Tibial nerve (tissue), 4 donors: Measurements from ENCODE around the gene DUS1L. TPM values are rescaled to one million over a fixed set of nuclear protein-coding genes. Genes with fewer than 3 reads are reported as not detected.

Experiments used
- DNase-seq, 2 donors: peaks; one replicate each; pipeline ENCODE4 v3.0.0-alpha.2; 2019; ENCODE audit warnings: low spot score in 2 of 2
- H3K27ac ChIP-seq, 4 donors: fragments of 200-600 bp; sonication (generic) in 3 of 4; one replicate each; pipeline ENCODE4 v1.5.1; 2017 to 2019; ENCODE audit warnings: mild to moderate bottlenecking in 1 of 4
- H3K27me3 ChIP-seq, 2 donors: fragments of 200-600 bp; sonication (generic) in 1 of 2; one replicate each; pipeline versions ENCODE4 v1.5.1 to v1.6.0; 2017 to 2019
- H3K36me3 ChIP-seq, 3 donors: fragments of 200-600 bp; sonication (generic); one replicate each; pipeline ENCODE4 v1.5.1; 2018 to 2019
- H3K4me1 ChIP-seq, 4 donors: fragments of 200-600 bp; sonication (generic) in 3 of 4; one replicate each; pipeline ENCODE4 v1.5.1; 2017 to 2019
- H3K4me3 ChIP-seq, 4 donors: fragments of 200-600 bp; sonication (generic) in 3 of 4; one replicate each; pipeline ENCODE4 v1.5.1; 2017 to 2019; ENCODE audit warnings: mild to moderate bottlenecking in 1 of 4, moderate library complexity in 1 of 4
- H3K9me3 ChIP-seq, 4 donors: fragments of 200-600 bp; sonication (generic) in 3 of 4; one replicate each; pipeline ENCODE4 v1.5.1; 2017 to 2019
- EP300 ChIP-seq, 2 donors: sonication (generic); formaldehyde crosslinking; IDR thresholded peaks; one replicate each; pipeline ENCODE4 v1.6.1; 2017; ENCODE audit warnings: antibody characterized with exemption in 2 of 2, mild to moderate bottlenecking in 1 of 2
- POLR2A ChIP-seq, 2 donors: fragments of 450-650 bp; IDR thresholded peaks; one replicate each; pipeline ENCODE4 v1.6.1; 2017; ENCODE audit warnings: antibody characterized with exemption in 2 of 2, mild to moderate bottlenecking in 2 of 2, moderate library complexity in 2 of 2
- WGBS, 2 donors: methylation state at CpG; one replicate each; pipeline ENCODE4 v1.1.5; 2018; 5-methylcytosine and 5-hydroxymethylcytosine counted together
- total RNA-seq, 4 donors: library from RNA; depleted of rRNA; stranded (reverse); fragments of >200 nt; gene quantifications; one replicate each; pipeline ENCODE4 v1.1.0, GENCODE V29; 2016
- TF ChIP-seq, protein P1 (sequence below), 5 experiments: fragments of 200-600 bp in 3 of 5; fragments of 450-650 bp in 2 of 5; sonication (generic) in 3 of 5; IDR thresholded peaks; one replicate each; pipeline ENCODE4 v1.5.1; 2016 to 2019; ENCODE audit warnings: antibody characterized with exemption in 5 of 5, mild to moderate bottlenecking in 3 of 5, moderate library complexity in 2 of 5

The DUS1L gene
- total RNA-seq, 4 donors from 2014 or later: 85.2 to 179 (median 106) TPM

DNA sequence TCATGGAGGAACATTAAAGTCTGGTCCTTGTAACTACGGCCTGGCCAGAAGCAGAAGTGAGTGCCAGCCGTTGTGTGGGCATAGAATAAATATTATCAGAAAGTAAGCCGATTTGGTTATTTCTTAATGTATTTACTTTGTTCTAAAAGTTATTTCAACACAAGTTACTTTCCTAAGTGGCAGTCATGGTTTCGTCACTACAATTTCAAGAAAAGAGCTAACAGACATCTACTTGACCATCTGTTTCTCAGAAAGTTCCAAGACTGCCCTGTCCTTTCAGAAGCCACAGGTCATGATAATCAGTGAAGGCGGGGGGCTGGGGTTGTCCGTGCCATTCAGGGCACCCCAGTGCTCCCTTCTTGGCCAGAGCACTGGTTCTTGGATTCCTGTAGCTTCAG, 47.3 kb upstream of the DUS1L start:
- WGBS, 2 donors: 81 to 93% methylated on average over 6 of the region's 6 CpGs
- Histone ChIP-seq H3K36me3 (peaks cover 0 to 38% (median 0%) of the 10 kb centered on the region in 3 donors), H3K27ac (peak overlapping the region in 1 of 4 donors; percentile 5), H3K4me3 (no peak overlapping the region), H3K9me3 (no peaks in the 10 kb centered on the region), H3K4me1 (peaks cover 0 to 6% (median under 1%) of the 10 kb centered on the region in 4 donors), H3K27me3 (no peaks in the 10 kb centered on the region)
- TF ChIP-seq, protein P1, sequence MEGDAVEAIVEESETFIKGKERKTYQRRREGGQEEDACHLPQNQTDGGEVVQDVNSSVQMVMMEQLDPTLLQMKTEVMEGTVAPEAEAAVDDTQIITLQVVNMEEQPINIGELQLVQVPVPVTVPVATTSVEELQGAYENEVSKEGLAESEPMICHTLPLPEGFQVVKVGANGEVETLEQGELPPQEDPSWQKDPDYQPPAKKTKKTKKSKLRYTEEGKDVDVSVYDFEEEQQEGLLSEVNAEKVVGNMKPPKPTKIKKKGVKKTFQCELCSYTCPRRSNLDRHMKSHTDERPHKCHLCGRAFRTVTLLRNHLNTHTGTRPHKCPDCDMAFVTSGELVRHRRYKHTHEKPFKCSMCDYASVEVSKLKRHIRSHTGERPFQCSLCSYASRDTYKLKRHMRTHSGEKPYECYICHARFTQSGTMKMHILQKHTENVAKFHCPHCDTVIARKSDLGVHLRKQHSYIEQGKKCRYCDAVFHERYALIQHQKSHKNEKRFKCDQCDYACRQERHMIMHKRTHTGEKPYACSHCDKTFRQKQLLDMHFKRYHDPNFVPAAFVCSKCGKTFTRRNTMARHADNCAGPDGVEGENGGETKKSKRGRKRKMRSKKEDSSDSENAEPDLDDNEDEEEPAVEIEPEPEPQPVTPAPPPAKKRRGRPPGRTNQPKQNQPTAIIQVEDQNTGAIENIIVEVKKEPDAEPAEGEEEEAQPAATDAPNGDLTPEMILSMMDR (IDR thresholded peaks at IDR 0.05): no peak
- TF ChIP-seq EP300 (IDR thresholded peaks at IDR 0.05): no peak
- no peak for TF ChIP-seq POLR2A (IDR thresholded peaks at IDR 0.05)
- DNase-seq: no peak

DNA sequence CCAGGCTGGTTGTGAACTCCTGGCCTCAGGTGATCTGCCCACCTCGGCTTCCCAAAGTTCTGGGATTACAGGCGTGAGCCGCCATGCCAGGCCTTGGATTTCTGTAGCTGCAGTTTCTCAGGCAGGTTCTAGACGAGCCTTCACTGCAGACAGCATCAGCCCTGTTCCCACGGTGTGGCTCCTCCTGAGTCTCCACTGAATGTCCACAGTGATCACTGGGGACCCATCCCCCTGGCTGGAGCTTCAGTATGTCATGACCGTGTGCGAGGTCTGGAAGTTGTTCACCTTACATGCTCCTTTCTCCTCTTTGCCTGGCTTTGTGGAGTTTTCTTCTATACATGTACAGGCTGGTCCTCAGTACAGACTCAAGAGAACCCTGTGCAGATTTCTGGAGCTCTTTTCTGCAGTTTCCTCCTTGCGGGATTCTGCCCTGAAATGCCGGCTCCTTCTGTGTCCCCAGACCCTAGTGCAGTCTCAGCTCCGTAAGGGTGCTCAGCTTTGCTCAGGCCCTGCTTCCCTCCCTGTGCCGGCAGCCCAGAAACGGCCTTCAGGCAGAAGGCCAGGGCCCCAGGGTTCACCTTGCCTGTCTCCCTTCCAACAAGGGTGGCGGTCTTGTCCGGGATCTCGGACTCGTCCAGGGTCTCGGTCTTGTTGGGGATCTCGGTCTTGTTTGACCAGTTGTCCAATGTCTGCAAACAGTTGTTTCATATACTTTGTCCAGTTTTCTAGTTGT, 46.7 kb upstream of the DUS1L start:
- no peaks in the 10 kb centered on the region for H3K27me3 ChIP-seq
- peaks cover 0 to 38% (median 0%) of the 10 kb centered on the region in 3 donors for H3K36me3 ChIP-seq
- H3K4me3 ChIP-seq: no peak overlapping the region
- no peak for DNase-seq
- H3K4me1 ChIP-seq: peaks cover 0 to 4% (median 0%) of the 10 kb centered on the region in 4 donors
- no peaks in the 10 kb centered on the region for H3K9me3 ChIP-seq
- WGBS, 2 donors: 90 to 93% methylated on average over 18 of the region's 18 CpGs
- no peak for TF ChIP-seq POLR2A (IDR thresholded peaks at IDR 0.05)
- H3K27ac ChIP-seq: no peak overlapping the region

- H3K36me3 ChIP-seq: peaks cover 0 to 38% (median 0%) of the 10 kb centered on the region in 3 donors
- H3K27ac ChIP-seq: no peak overlapping the region
- H3K27me3 ChIP-seq: no peaks in the 10 kb centered on the region
- H3K4me1 ChIP-seq: peaks cover 0 to 25% (median 19%) of the 10 kb centered on the region in 4 donors
- no peak for DNase-seq
- 70 to 84% methylated on average over 3 of the region's 3 CpGs for WGBS, 2 donors
- no peak for TF ChIP-seq EP300 (IDR thresholded peaks at IDR 0.05)
- TF ChIP-seq POLR2A (IDR thresholded peaks at IDR 0.05): no peak
- TF ChIP-seq, protein P1 (IDR thresholded peaks at IDR 0.05): no peak
- H3K4me3 ChIP-seq: no peak overlapping the region
- H3K9me3 ChIP-seq: no peaks in the 10 kb centered on the region
Observed at GRCh38 chr17:82110298-82110697, 44.7 kb upstream of the DUS1L start.

GRCh38 chr17:82108961-82109475, 43.4 kb upstream of the DUS1L start:
- no peak for TF ChIP-seq POLR2A (IDR thresholded peaks at IDR 0.05)
- TF ChIP-seq, protein P1 (IDR thresholded peaks at IDR 0.05): no peak
- no peak for TF ChIP-seq EP300 (IDR thresholded peaks at IDR 0.05)
- Histone ChIP-seq H3K4me3 (no peak overlapping the region), H3K27ac (no peak overlapping the region), H3K4me1 (peaks cover 0 to 37% (median 23%) of the 10 kb centered on the region in 4 donors), H3K27me3 (no peaks in the 10 kb centered on the region), H3K9me3 (no peaks in the 10 kb centered on the region), H3K36me3 (peaks cover 0 to 28% (median 0%) of the 10 kb centered on the region in 3 donors)
- WGBS, 2 donors: 89 to 92% methylated on average over 14 of the region's 14 CpGs
- DNase-seq: no peak

DNA sequence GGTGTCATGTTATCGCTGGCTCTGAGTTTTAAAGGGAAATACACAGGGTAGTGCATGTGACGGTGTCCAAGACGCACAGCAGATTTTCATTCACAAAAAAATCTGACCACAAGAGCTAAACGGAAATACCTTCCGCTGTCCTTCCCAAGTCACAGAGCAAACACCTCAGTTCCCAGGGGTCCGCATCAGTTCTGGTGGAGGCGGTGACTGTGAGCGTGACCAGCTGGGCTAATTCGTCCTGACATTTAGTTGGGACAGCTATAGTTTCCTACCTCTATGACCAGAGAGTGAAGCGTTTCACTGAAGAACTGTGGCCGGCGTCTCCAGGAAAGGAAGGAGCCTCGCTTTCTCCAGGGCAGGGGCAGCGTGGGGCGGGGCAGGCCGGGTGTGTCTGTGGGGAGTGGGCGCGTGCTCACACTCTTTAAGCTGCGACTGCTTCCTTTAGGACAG, 42.9 kb upstream of the DUS1L start:
- no peak for DNase-seq
- Histone ChIP-seq H3K4me3 (no peak overlapping the region), H3K27me3 (no peaks in the 10 kb centered on the region), H3K4me1 (peaks cover 0 to 42% (median 28%) of the 10 kb centered on the region in 4 donors), H3K27ac (peak overlapping the region in 1 of 4 donors; percentile 98), H3K36me3 (peaks cover 0 to 23% (median 0%) of the 10 kb centered on the region in 3 donors), H3K9me3 (no peaks in the 10 kb centered on the region)
- TF ChIP-seq POLR2A (IDR thresholded peaks at IDR 0.05): no peak
- no peak for TF ChIP-seq EP300 (IDR thresholded peaks at IDR 0.05)
- TF ChIP-seq, protein P1 (IDR thresholded peaks at IDR 0.05): no peak
- WGBS, 2 donors: 81 to 85% methylated on average over 19 of the region's 19 CpGs
